Stimulated activated naive CD4-positive, alpha-beta T cell (primary cell): ENCODE measurements around the gene EHBP1.
"Not testable (repeated sequence)": the region's sequence is repeated elsewhere in the genome, so short reads cannot be mapped to it uniquely, and the experiment has no call there.

Experiments used
- DNase-seq, 6 experiments: peaks; one replicate each; lab custom pipeline; 2025; lab: John Stamatoyannopoulos, UW

EHBP1 gene

DNA sequence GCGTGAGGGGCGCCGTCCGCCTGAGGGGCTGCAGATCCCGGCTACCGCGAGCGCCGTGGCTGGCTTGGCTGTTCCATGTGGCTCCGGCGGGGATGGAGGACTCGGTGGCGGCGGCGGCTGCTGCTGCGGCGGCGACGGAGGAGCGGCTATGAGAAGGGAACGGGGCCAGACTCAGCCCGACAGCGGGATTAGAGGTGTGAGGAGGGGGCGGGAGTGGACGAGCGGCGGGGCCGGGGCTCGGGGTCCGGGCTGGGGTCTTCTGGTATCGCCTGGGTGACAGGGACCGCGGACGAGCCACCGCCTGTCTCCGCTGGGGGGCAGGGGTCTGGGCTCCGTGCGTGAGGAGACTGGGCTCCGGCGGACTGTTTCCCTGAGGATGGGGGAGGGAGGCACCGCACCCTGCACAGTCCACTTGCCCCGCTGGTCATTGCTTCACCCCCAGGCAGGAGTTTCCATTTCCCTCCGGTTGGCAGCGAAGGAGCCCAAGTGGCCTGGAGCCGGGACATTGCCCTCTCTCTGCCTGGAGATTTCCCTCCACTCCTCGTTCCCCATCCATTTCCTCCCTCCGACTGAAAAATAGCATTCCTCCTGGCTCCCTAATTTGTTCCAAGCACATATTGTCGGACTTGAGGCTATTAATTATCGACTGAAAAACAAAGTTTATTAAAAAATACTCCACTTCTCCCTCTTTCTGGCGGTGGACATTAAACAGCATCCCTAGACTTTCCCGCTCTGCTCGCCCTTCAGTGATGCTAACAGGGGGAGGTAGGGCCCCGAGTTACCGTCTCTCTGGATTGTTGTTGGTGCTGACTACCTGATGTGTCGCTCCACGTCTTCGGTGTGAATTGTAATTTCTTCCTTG lies 577 bp downstream of the EHBP1 start:
- DNase-seq, result peak in 3 of 6 experiments; percentile 35 to 48 (median 44)

DNA sequence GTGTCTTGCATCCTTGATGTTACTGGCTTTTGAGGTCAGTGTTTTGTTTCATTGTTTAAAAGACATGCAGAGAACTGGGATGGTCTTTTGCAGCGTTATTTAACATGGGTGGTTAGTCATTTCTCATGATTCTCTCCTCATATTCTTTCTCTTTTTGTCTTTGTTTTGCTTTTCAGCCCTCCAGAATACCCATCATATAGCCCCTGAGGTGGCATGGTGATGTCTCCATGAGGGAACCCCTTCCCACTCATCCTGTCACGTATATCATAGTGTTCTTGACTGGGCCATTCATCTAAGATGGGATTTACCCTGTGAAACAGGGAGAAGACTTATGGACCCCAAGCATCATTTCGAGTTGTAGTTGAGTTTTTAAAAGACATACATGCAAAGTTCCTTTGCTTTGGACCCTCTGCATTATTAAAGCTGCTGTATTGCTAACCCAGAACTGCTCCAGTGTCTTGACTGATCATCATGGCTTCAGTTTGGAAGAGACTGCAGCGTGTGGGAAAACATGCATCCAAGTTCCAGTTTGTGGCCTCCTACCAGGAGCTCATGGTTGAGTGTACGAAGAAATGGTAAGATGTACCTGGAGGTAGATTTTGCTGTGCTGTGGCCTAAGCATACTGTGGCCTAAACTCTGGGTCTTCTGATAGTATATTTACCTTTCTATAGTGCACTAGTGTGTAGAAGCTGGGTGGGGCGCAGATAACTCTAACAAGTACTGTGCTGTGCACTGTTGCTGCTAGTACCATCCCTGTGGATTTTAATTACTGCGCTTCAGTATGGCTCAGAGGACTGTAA lies 1.4 kb downstream of the EHBP1 start:
- no peak for DNase-seq

DNA sequence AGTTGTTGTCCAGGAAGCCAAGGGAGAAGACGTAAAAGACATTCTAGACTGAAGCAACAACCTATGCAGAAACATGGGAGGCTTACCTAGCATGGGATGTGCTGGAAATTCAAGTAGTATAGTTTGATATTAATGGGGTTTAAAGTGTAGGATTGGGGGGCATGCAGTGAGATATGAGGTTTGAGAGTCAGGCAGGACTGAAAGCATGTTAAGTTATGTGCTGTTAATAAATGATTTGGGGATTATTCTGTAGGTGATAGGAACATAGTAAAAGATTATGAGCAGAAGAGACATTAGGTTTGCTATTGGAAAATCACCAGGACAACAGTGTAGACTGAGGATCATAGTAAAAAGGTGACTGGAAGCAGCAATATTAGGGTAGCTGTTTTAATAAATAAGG lies 3.2 kb downstream of the EHBP1 start:
- DNase-seq, result no peak

DNA sequence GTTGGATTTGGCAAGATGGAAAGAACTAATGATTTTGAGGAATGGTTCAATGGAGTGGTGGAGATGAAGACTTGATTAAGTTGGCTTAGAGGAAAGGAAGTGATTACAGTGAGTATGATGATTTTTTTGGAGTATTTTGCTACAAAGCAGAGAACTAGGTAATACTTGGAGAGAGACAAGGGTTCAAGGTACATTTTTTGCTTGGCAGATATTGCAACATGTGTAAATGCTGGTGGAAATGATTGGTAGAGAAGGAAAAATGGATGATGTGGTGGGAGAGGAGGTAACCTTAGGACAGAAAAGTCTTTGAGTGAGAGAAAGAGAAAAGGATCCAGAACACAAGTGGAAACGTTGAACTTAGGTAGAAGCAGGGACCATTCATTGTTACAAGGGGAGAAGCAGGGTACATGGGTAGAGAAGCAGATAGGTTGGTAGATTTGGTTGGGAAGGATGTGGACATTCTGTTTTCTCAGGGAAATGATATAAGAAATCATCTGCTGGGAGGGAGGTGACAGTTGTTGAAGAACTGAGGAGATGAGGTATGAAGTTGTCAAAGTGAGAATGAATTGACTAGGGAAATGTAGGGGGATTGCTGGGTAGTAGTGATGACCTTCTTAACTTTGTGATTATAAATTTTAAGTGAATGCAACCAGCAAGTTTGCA lies 6.5 kb downstream of the EHBP1 start:
- DNase-seq, result no peak

DNA sequence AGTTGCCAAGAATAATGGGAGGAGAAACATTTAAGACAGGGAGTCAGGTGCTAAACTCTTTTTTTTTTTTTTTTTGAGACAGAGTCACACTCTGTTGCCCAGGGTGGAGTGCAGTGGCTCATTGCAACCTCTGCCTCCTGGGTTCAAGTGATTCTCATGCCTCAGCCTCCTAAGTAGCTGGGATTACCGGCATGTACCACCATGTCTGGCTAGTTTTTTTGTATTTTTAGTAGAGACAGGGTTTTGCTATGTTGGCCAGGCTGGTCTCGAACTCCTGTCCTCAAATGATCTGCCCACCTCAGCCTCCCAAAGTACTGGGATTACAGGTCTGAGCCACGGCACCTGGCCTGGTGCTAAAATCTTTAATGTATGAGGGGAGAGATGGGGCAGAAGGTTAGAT lies 7.7 kb downstream of the EHBP1 start:
- not testable (repeated sequence) for DNase-seq

DNA sequence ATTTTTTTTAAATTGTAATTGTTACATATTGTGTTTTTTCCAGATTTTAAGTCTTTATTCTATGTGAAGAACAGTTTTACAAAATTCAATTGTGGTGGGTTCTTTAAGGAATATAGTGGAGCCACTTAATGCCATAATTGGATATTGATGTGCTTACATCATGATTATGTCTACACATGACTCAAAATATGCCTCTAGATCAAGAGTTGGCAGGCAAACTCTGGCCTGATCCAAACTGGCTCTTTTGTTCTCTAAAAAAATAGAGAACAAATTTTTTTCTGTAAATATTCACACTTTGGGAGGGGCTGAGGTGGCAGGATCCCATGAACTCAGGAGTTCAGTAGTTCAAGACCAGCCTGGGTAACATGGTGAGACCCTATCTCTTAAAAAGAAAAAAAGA lies 8.3 kb downstream of the EHBP1 start:
- no peak for DNase-seq

DNA sequence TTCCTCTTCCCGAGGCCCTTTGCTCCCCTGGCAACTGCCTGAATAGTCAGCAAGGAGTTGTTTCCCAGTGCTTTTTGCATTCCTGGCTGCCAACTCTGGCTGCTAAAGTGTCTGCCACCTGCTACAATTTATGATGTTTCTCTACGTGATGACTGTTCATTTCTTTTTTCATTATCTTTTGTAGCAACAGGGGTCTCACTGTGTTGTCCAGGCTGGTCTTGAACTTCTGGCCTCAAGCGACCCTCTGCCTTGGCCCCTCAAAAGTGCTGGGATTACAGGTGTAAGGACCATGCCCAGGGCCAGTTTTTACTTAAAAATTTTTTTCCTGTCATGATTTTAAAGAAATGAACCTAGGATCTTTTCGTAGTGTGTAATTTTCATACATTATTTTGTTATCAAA lies 11.3 kb downstream of the EHBP1 start:
- DNase-seq, result no peak

DNA sequence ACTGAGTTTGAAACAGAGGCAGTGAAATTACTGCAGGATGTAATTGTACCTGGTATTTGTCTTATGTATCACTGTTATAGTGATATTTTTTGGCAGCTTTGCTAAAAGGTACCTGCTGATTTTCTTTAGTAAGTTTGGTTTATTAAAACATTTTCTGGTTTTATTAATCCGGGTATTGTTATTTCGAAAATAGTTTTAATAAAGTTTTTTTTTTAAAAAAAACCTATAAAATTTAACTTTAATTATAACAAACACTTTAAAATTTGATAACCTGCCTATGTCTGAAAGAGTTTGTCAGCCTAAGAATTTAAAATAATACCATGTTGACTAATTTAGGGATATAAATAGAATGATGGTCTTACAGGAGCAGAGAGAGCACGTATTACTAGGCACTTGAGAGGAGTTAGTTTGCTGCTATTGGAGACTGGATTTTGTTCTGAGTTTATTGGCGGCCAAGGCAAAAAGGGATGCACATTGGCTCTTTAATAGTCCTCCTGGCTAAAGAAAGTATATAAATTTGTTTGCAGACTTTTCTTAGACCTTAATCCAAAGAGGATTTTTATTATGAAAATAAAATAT lies 12.1 kb downstream of the EHBP1 start:
- no peak for DNase-seq

DNA sequence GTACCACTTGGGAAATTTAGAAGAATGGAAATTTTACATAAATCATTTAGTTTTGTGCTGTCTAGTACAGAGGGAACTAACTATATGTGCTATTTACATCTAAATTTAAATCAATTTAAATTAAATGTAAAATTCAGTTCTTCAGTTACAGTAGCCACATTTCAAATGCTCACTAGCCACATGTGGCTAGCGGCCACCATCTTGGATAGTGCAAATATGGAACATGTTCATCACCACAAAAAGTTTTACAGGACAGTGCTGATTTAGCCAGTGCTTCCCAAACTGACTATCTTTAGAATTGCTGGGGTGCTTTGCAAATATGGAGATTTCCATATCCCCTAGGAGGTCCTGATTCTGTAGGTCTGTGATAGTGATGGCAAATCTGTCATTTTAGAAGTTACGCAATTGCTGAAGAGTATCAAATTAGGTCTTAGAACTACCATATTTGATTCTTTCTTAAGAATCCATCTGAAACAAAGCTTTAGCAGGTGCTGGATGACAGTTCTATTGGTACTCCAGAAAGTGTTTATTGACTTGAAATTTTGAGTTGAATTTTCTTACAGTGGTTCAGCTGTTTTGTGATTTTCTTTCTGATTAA lies 12.8 kb downstream of the EHBP1 start:
- no peak for DNase-seq

DNA sequence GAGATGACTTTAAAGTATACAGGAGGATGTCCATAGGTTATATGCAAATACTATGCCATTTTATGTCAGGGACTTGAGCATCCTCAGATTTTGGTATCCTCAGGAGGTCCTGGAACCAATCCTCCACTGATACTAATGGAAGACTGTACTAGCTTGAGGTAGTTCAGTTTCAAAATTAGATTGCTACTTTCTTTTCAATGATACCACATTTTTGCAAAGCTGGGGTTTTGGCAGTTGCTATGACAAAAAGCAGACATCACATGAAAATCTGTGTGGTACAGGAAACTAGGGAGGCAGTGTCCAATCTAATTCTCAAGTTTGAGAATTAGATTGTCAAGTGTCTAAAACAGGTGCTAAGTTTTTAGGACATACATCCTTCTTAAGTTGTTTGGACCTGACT lies 14.2 kb downstream of the EHBP1 start:
- no peak for DNase-seq

DNA sequence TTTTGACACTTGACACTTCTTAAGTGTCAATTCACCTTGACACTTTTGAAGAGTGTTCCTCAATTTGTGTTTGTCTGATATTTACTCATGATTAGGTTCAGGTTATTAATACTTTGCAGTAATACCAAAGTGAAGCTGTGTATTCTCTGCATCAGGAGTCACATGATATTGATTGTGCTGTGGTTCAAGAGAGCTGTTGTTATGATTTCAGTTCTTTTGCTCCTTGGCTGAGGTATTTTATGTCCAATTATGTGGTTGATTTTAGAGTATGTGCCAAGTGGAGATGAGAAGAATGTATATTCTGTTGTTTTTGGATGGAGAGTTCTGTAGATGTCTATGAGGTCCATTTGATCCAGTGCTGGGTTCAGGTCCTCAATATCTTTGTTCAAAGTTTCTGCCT lies 17.2 kb downstream of the EHBP1 start:
- no peak for DNase-seq

DNA sequence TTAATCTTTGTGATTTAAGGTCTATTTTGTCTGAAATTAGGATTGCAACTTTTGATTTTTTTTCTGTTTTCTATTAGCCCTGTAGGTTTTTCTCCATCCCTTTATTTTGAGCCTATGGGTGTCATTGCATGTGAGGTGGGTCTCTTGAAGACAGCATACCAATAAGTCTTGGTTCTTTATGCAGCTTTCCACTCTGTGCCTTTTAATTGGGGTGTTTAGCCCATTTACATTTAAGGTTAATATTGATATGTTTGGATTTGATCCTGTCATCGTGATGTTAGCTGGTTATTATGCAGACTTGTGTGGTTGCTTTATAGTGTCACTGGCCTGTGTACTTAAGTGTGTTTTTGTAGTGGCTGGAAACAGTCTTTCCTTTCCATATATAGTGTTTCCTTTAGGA lies 17.7 kb downstream of the EHBP1 start:
- DNase-seq, result no peak

DNA sequence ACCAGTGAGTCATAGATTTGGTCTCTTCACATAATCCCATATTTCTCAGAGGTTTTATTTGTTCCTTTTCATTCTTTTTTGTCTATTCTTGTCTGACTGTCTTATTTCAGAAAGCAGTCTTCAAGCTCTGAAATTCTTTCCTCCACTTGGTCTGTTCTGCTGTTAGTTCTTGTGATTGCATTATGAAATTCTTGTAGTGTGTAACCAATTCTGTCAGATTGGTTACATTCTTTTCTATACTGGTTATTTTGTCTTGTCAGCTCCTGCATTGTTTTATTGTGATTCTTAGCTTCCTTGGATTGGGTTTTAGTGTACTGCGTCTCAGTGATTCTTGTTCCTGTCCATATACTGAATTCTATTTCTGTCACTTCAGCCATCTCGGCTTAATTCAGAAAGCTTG lies 18.6 kb downstream of the EHBP1 start:
- DNase-seq, result no peak

DNA sequence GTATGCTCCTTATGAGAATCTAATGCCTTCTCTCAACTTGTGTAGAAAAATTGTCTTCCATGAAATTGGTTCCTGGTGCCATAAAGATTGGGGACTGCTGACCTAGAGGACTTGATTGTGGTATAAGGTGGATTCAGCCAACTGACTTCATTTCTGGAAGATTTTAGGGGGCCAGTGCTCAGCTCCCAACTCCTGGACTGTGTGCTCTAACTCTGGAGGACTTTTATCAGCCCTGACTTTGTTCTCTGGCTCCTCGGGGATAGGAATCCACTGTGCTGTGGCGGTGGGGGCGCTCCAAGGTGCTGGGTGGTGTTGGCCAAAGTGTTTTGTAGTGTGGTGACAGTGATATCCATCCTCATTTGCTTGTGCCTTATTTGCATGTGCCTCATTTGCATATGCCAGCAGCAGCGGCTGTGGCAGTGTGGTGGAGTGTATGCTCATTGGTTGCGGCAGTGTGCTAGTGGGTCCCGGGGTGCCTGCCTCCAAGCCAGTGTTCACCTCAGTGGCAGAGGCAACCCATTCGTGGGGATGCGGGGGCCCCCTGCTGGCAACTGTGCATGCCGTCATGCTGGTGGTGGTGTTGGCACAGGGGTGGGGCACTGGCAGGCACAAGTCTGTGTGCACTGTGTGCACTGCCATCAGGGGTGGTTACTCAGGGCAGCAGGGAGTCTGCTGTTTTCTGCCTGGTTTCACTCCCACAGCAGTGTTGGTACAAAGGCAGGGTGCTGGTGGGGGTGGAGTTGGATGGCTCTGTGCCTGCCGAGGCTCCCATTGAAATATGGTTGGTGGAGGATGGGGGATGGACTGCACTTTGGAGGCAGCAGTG lies 19.6 kb downstream of the EHBP1 start:
- peak in 1 of 6 experiments; percentile 5 for DNase-seq

DNA sequence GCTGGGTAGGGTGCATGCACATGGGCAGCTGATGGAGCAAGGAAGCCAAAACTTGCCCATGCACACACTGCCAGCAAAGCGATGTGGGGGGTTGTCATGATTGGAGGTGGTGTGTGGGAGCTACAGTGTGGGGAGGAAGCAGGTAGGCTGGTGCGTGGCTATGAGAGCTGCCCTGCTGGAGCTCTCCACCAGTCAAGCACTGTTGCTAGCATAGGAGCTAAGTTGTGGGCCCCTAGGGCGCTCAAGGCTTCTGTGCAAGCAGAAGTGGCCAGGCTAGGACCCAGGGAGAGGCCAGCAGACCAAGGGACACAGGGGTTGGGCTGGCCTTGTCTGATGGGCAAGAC lies 20.2 kb downstream of the EHBP1 start:
- DNase-seq, result no peak

DNA sequence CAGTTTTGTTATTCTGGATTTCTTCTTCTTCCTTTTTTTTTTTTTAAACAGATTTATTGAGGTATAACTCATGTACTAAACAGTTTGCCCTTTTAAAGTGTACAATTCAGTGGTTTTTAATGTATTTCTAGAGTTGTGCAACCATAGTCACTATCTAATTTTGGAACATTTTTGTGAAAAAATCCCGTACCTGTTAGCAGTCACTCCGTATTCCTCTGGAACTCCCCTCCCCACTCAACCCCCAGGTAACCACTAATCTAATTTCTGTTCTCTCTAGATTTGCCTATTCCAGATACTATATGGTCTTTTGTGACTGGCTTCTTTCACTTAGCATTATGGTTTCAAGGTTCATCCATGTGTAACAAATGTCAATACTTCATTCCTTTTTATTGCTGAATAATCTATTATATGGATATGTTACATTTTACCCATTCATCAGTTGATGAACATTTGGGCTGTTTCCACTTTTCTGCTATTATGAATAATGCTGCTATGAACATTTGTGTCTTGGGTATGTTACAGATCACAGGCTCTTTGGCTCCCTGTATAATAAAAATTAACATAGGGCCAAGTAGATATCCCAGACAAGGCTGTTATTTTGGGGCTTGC lies 21.9 kb downstream of the EHBP1 start:
- no peak for DNase-seq

DNA sequence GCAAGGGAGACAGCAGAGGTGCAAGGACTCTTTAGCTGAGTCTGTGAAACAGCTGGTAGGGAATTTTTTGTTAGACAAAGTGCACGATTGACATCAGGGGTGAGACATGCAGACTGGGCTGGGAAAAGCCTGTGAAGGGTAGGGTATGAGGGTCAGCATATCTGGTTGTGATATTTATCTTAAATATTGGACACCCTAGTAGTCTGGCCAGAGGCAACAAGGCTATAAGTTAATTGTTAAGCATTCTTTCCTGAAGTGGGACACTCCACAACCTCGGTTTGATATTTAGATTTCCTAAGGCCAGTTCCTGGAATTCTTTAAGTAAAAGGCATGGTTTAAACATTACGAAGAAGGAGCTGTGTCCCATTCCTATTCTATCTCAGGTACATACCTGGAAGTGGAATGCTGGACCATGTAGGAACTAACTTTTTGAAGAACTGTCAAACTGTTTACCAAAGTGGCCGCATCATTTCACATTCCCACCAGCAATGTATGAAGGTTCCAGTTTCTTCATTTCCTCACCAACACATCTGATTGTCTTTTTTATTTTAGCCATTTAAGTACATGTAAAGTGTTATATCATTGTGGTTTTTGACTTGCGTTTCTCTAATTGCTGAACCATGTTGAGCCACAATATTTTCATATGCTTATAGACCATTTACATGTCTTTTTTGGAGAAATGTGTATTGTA lies 22.5 kb downstream of the EHBP1 start:
- no peak for DNase-seq

DNA sequence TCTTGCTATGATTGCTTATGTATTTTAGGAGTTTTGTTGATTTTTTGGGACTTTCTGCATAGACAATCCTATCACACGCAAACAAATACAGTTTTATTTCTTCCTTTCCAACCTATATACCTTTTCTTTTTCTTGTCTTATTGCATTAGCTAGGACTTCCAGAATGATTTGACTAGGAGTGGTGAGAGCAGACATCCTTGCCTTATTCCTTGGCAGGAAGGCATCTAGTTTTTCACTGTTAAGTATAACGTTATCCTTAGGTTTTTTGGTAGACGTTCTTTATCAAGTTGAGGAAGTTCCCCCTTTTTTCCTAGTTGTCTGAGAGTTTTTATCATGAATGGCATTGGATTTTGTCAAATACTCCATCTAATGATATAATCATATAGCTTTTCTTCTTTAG lies 25.8 kb downstream of the EHBP1 start:
- no peak for DNase-seq

DNA sequence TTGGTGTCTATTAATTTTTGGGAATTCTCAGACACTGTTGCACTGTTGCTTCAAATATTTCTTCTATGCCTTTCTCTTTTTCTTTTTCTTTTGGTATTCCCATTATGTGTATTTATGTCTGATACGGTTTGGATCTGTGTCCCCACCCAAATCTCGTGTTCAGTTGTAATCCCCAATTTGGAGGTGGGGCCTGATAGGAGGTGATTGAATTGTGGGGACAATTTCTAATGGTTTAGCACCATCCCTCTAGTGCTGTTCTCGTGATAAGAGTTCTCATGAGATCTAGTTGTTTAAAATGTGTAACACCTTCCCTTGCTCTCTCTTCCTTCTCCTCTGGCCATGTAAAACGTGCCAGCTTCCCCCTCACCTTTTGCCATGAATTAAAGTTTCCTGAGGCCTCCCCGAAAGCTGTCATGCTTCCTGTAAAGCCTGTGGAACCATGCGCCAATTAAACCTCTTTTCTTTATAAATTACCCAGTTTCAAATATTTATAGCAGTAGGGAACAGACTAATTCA lies 26.8 kb downstream of the EHBP1 start:
- no peak for DNase-seq

DNA sequence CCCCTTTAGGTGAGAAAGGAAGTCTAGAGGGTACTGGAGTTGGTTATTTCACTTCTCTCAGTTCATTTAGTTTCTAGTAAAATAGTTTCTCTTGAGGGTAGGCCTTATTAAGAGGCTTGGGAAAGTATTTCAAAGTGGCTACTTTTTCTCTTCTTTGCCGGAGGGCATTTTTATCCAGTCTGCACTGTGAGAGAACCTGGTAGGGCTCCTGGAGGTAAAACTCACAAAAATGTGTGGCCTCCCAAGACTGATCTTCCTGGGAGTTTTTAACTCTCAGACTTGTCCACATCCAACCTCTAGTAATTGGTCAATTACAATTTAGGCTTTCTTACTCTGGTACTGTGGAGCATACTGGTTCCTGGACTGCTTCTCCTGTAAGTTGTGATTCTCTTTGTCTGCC lies 28.0 kb downstream of the EHBP1 start:
- DNase-seq, result no peak
